CD14-positive monocyte (primary cell): ENCODE data around the gene ACTN4. TPM values are rescaled to one million over a fixed set of nuclear protein-coding genes. Genes with fewer than 3 reads are reported as not detected.

Source experiments
- DNase-seq, 3 donors: peaks; one replicate each; pipeline ENCODE4 v3.0.0-alpha.2; 2011 to 2022
- H2AFZ ChIP-seq: 2 replicates; pipeline ENCODE4 v1.6.0; 2012; ENCODE audit warnings: mild to moderate bottlenecking, low read depth, low read length, inconsistent platforms; ENCODE audit not compliant: insufficient read depth, poor library complexity, severe bottlenecking
- H3K27ac ChIP-seq, 2 donors: 1 replicate in 1 of 2; 2 replicates in 1 of 2; pipeline ENCODE4 v1.5.1; 2012 to 2013; ENCODE audit warnings: low read length in 2 of 2, control low read depth in 1 of 2, inconsistent platforms in 1 of 2, low read depth in 1 of 2, mild to moderate bottlenecking in 1 of 2
- H3K27me3 ChIP-seq, 2 donors: one replicate each; pipeline versions ENCODE4 v1.6.0 to v1.6.1; 2011 to 2013; ENCODE audit warnings: low read length in 2 of 2; ENCODE audit not compliant: control insufficient read depth in 2 of 2, insufficient read depth in 2 of 2
- H3K36me3 ChIP-seq, 2 donors: replicated peaks in 1 of 2; 1 replicate in 1 of 2; 2 replicates in 1 of 2; pipeline versions ENCODE4 v1.5.1 to v1.6.1; 2012 to 2013; ENCODE audit warnings: low read length in 2 of 2, control low read depth in 1 of 2, inconsistent platforms in 1 of 2, mild to moderate bottlenecking in 1 of 2; ENCODE audit not compliant: insufficient read depth in 2 of 2, control insufficient read depth in 1 of 2
- H3K4me1 ChIP-seq, 2 donors: 1 replicate in 1 of 2; 2 replicates in 1 of 2; pipeline versions ENCODE4 v1.5.1 to v1.6.1; 2012 to 2013; ENCODE audit warnings: low read length in 2 of 2, control low read depth in 1 of 2, inconsistent platforms in 1 of 2, mild to moderate bottlenecking in 1 of 2, moderate library complexity in 1 of 2; ENCODE audit not compliant: insufficient read depth in 2 of 2, control insufficient read depth in 1 of 2
- H3K4me2 ChIP-seq: replicated peaks from 2 replicates; pipeline ENCODE3; 2012; ENCODE audit warnings: low read length, moderate library complexity, mild to moderate bottlenecking; ENCODE audit not compliant: poor library complexity, severe bottlenecking; ENCODE audit errors: extremely low read depth
- H3K4me3 ChIP-seq, 3 experiments: fragments of 200-600 bp in 1 of 3; sonication (generic) in 1 of 3; replicated peaks in 1 of 3; 1 replicate in 2 of 3; 2 replicates in 1 of 3; pipeline ENCODE4 v1.5.1; 2011 to 2013; ENCODE audit warnings: low read length in 3 of 3, mild to moderate bottlenecking in 3 of 3, control low read depth in 2 of 3, low read depth in 2 of 3, inconsistent platforms in 1 of 3, moderate library complexity in 1 of 3
- H3K79me2 ChIP-seq: 2 replicates; pipeline ENCODE4 v1.6.0; 2012; ENCODE audit warnings: mild to moderate bottlenecking, control low read depth, inconsistent platforms, low read length, moderate library complexity; ENCODE audit not compliant: insufficient read depth
- H3K9ac ChIP-seq: 2 replicates; pipeline ENCODE4 v1.6.0; 2017; ENCODE audit warnings: low read length, mild to moderate bottlenecking; ENCODE audit not compliant: insufficient read depth, poor library complexity, severe bottlenecking
- H3K9me3 ChIP-seq, 2 donors: replicated peaks in 1 of 2; 1 replicate in 1 of 2; 2 replicates in 1 of 2; pipeline versions ENCODE4 v1.5.1 to v1.6.1; 2012 to 2013; ENCODE audit warnings: low read length in 2 of 2, control low read depth in 1 of 2; ENCODE audit not compliant: control insufficient read depth in 1 of 2, insufficient read depth in 1 of 2
- H4K20me1 ChIP-seq: 2 replicates; pipeline ENCODE4 v1.6.0; 2012; ENCODE audit warnings: mild to moderate bottlenecking, low read length, control low read depth, moderate library complexity; ENCODE audit not compliant: insufficient read depth
- H3K27ac Mint-ChIP-seq, 7 donors: one replicate each; pipeline ENCODE4 v1.8.0; 2020; ENCODE audit warnings: mild to moderate bottlenecking in 7 of 7, mixed read lengths in 7 of 7, moderate library complexity in 6 of 7, inconsistent platforms in 2 of 7
- H3K27me3 Mint-ChIP-seq, 3 donors: one replicate each; pipeline ENCODE4 v1.8.0; 2021 to 2022; ENCODE audit warnings: low read depth in 3 of 3, mild to moderate bottlenecking in 3 of 3, mixed read lengths in 3 of 3, moderate library complexity in 3 of 3, inconsistent platforms in 1 of 3
- H3K36me3 Mint-ChIP-seq, 2 donors: one replicate each; pipeline ENCODE4 v1.8.0; 2020; ENCODE audit warnings: mixed read lengths in 2 of 2, inconsistent platforms in 1 of 2, mild to moderate bottlenecking in 1 of 2
- H3K4me1 Mint-ChIP-seq: one replicate; pipeline ENCODE4 v1.8.0; 2020; ENCODE audit warnings: mild to moderate bottlenecking, mixed read lengths
- H3K4me3 Mint-ChIP-seq, 2 donors: one replicate each; pipeline ENCODE4 v1.8.0; 2020; ENCODE audit warnings: mild to moderate bottlenecking in 2 of 2, mixed read lengths in 2 of 2, moderate library complexity in 1 of 2
- H3K9me3 Mint-ChIP-seq, 7 donors: one replicate each; pipeline ENCODE4 v1.8.0; 2020 to 2022; ENCODE audit warnings: mixed read lengths in 7 of 7, mild to moderate bottlenecking in 6 of 7, moderate library complexity in 6 of 7, inconsistent platforms in 2 of 7
- WGBS: methylation state at CpG from one replicate; pipeline ENCODE4 v1.1.5; 2013; ENCODE audit warnings: missing lambda C conversion rate; ENCODE audit not compliant: insufficient coverage; 5-methylcytosine and 5-hydroxymethylcytosine counted together
- intact Hi-C, 2 donors: fragments of 100-400 bp; cut with micrococcal nuclease; formaldehyde crosslinking; loops; one replicate each; pipeline versions ENCODE4 v1.15.0 to v1.15.1; 2023
- polyA plus RNA-seq, 3 donors: library from polyadenylated mRNA; depleted of rRNA in 1 of 3; unstranded in 2 of 3; stranded (reverse) in 1 of 3; fragments of 300-500 nt in 2 of 3; fragments of >200 nt in 1 of 3; fragmentation: Illumina TruSeq in 2 of 3; gene quantifications; 1 replicate in 2 of 3; 2 replicates in 1 of 3; pipeline ENCODE4 v1.2.3, GENCODE V29; 2012 to 2021
- TF ChIP-seq, protein P1 (sequence below): fragments of 200-600 bp; IDR thresholded peaks from one replicate; pipeline ENCODE4 v1.8.0; 2022; ENCODE audit warnings: antibody characterized with exemption, mild to moderate bottlenecking

The ACTN4 gene
- polyA plus RNA-seq, 3 donors: 8.4 to 177 (median 16.0) TPM

GRCh38 chr19:38683393-38684077 lies 36.1 kb downstream of the ACTN4 start:
- Histone ChIP-seq H3K4me3 (peak overlapping the region in 1 of 3 experiments; percentile 2), H3K4me1 (peaks cover 90 to 100% of the 10 kb centered on the region in 2 donors), H3K27me3 (no peaks in the 10 kb centered on the region), H3K27ac (peak overlapping the region; percentile 96 to 98), H3K9ac (peak overlapping the region; percentile 72), H3K36me3 (peaks cover 0 to 6% of the 10 kb centered on the region in 2 donors), H2AFZ (no peak overlapping the region), H4K20me1 (peaks cover 21% of the 10 kb centered on the region), H3K79me2 (peaks cover 98% of the 10 kb centered on the region), H3K4me2 (peak overlapping the region; percentile 47), H3K9me3 (no peaks in the 10 kb centered on the region)
- no peaks in the 10 kb centered on the region for H3K27me3 Mint-ChIP-seq
- H3K27ac Mint-ChIP-seq: peak overlapping the region; percentile 95 to 99 (median 97)
- peak; percentile 77 to 92 (median 80) for DNase-seq
- H3K4me3 Mint-ChIP-seq: peak overlapping the region; percentile 34 to 67
- TF ChIP-seq, protein P1, sequence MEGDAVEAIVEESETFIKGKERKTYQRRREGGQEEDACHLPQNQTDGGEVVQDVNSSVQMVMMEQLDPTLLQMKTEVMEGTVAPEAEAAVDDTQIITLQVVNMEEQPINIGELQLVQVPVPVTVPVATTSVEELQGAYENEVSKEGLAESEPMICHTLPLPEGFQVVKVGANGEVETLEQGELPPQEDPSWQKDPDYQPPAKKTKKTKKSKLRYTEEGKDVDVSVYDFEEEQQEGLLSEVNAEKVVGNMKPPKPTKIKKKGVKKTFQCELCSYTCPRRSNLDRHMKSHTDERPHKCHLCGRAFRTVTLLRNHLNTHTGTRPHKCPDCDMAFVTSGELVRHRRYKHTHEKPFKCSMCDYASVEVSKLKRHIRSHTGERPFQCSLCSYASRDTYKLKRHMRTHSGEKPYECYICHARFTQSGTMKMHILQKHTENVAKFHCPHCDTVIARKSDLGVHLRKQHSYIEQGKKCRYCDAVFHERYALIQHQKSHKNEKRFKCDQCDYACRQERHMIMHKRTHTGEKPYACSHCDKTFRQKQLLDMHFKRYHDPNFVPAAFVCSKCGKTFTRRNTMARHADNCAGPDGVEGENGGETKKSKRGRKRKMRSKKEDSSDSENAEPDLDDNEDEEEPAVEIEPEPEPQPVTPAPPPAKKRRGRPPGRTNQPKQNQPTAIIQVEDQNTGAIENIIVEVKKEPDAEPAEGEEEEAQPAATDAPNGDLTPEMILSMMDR: no peak
- intact Hi-C loops: loop anchor here in 1 of 2 donors (2.0 to 5.0 kb wide), 2 partner anchors 31 to 719 kb away; no protein-coding TSS in a partner anchor
- H3K4me1 Mint-ChIP-seq: peaks cover 98% of the 10 kb centered on the region
- H3K9me3 Mint-ChIP-seq: no peaks in the 10 kb centered on the region
- 9% methylated on average over 6 of the region's 10 CpGs for WGBS
- peaks cover 29% of the 10 kb centered on the region in 2 donors for H3K36me3 Mint-ChIP-seq

DNA sequence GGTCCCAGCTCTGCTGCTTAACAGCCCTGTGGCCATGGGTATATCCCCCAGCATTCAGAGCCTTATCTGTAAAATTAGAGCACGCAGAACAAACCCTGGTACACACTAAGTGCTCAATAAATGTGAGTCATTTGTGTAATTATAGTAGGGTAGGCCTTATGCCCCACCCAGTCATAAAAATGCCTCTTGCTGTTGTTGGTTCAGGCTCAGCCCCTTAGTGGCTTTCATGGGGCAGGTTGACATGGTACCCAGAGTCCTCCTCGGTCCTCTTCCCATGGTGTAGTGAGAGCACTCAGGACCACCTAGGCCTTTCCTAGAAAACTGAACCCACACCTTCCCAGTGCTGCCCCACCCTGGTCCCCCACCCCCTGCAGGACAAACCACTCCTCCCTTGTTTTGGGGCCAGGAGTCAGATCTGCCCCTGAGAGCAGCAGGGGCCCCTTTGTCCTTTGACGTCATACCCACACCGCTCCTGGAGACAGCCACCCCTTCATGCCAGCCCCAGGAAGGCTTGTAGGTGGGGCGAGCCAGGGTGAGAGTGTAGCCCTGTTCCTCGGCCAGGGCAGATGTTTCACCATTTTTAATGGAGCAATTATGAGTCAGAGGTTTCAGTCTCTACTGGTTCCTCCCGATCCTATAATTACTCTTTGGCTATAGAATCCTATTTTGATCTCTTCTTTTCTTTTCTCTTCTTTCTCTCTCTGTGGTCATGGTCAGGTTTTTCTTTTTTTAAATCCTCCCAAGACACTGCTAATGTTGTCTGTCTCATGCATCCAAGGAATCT lies 36.8 kb downstream of the ACTN4 start:
- H3K36me3 Mint-ChIP-seq: peaks cover 21 to 22% of the 10 kb centered on the region in 2 donors
- Histone ChIP-seq H3K79me2 (peaks cover 98% of the 10 kb centered on the region), H3K9me3 (no peaks in the 10 kb centered on the region), H3K27me3 (no peaks in the 10 kb centered on the region), H3K4me2 (peak overlapping the region; percentile 47), H3K9ac (peak overlapping the region; percentile 72), H3K4me3 (peak overlapping the region in 1 of 3 experiments; percentile 49), H3K27ac (peak overlapping the region; percentile 96 to 98), H3K4me1 (peaks cover 94 to 100% of the 10 kb centered on the region in 2 donors), H3K36me3 (no peaks in the 10 kb centered on the region), H4K20me1 (peaks cover 14% of the 10 kb centered on the region), H2AFZ (no peak overlapping the region)
- peak; percentile 88 to 96 (median 89) for DNase-seq
- H3K4me1 Mint-ChIP-seq: peaks cover 98% of the 10 kb centered on the region
- peak overlapping the region; percentile 39 to 73 for H3K4me3 Mint-ChIP-seq
- no peaks in the 10 kb centered on the region for H3K9me3 Mint-ChIP-seq
- no peaks in the 10 kb centered on the region for H3K27me3 Mint-ChIP-seq
- TF ChIP-seq, protein P1: no peak
- 50% methylated on average over 2 of the region's 7 CpGs for WGBS
- intact Hi-C loops: loop anchor here in 1 of 2 donors (2.0 to 5.0 kb wide), 2 partner anchors 31 to 718 kb away; no protein-coding TSS in a partner anchor
- H3K27ac Mint-ChIP-seq: peak overlapping the region; percentile 95 to 99 (median 97)
